HG02840 (cell line): Measurements from ENCODE around the gene ACTL7A.
"Not testable (repeated sequence)": the region's sequence is repeated elsewhere in the genome, so short reads cannot be mapped to it uniquely, and the experiment has no call there.

Experiments used
- ATAC-seq: cut with Tn5 transposase; IDR thresholded peaks from one replicate; pipeline ENCODE4 v1.9.1; 2021; ENCODE audit warnings: mild to moderate bottlenecking, moderate library complexity, moderate number of reproducible peaks; ENCODE audit not compliant: unreplicated experiment, low FRiP score

The ACTL7A gene, protein sequence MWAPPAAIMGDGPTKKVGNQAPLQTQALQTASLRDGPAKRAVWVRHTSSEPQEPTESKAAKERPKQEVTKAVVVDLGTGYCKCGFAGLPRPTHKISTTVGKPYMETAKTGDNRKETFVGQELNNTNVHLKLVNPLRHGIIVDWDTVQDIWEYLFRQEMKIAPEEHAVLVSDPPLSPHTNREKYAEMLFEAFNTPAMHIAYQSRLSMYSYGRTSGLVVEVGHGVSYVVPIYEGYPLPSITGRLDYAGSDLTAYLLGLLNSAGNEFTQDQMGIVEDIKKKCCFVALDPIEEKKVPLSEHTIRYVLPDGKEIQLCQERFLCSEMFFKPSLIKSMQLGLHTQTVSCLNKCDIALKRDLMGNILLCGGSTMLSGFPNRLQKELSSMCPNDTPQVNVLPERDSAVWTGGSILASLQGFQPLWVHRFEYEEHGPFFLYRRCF

GRCh38 chr9:108861997-108862396 lies at the start of gene ACTL7A:
TSS of gene ACTL7A (plus strand) at chr9:108862266. CDS start at chr9:108862323, 57 bp downstream.
- no peak for ATAC-seq

- no peak for ATAC-seq
These were observed 49.6 kb upstream of the ACTL7A start for GRCh38 chr9:108812396-108813025.

DNA sequence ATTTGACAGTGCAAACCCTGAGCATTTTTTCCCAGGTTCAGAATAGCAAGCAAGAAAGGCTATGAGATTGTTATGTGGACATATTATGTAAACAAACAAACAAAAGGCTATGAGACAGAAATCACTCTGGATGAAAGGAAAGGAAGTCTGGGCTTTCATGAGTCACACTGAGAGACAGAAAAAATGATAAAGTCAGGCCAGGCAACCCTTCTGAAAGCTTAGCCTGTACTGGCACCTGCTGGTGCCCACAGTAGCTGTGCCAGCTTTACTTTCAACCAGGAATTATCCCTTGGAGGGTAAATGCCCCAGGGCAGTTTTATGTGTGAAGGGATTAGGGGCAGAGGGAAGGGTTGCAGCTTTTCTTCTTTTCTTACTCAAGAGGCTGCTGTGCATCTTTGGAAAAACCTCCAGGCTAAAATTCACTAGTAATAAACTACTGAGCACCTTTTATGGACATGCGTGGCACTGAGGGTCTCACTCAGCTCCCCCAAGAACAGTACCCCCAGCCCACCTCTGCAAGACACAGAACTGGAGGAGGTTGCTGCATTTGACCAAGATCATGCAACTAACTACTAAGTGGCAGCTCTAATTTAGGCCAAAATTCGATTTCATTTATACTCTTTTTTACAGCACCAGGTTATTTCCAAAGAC lies 48.0 kb upstream of the ACTL7A start:
- ATAC-seq, result no peak

DNA sequence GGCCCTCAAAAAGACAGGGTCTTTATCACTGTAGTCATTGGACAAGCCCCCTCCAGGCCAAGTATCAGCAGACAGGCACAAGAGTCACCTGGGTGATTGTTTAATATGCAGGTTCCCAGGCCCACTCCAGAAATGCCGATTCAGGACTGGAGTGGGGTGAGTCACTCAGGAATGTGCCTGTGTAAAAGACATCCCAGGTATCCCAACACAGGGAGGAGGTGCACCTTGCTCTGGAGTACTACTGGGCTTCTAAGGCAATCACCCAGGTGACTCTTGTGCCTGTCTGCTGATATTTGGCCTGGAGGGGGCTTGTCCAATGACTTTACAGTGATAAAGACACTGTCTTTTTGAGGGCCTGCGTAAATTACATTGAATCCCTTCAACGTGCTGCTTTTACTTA lies 46.9 kb upstream of the ACTL7A start:
- ATAC-seq, result no peak

DNA sequence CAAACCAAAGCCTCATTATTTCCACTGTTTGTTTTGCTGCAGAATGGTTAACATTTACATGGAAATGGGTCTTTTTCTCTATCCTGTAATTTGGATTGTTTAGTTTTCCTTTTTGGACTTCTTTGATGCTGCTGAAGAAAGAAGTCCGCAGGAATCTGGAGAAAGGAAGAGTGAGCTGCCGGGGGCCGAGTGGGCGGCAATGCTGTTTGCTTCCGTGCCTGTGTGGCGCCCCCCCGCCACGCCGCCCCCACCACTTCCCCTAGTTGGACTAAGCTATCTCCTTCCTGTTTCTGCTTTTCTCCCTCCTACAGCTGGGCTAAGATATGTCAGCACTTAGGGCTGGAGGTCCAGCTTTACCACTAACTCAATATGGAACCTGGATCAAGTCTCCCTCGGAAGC lies 46.0 kb upstream of the ACTL7A start:
- no peak for ATAC-seq

- no peak for ATAC-seq
These were observed 38.2 kb upstream of the ACTL7A start for GRCh38 chr9:108823829-108824228.

GRCh38 chr9:108830272-108830671 lies 31.8 kb upstream of the ACTL7A start:
- ATAC-seq, result no peak

GRCh38 chr9:108831496-108832178 lies 30.4 kb upstream of the ACTL7A start:
- no peak for ATAC-seq

DNA sequence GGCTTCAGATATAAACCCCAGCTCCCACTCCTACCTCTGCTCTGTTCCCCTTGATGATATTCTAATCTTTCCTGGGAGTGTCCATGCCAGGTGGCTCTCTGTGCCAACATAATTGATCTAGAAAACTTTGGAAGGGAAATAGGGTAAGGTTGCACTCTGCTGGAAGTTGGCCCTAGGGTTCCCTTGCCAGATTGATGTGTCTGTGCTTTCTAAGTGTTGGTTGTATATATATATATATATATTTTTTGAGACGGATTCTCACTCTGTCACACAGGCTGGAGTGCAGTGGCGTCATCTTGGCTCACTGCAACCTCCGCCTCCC lies 29.9 kb upstream of the ACTL7A start:
- ATAC-seq, result no peak

- ATAC-seq, result no peak
These were observed 27.0 kb upstream of the ACTL7A start for GRCh38 chr9:108834959-108835665.

DNA sequence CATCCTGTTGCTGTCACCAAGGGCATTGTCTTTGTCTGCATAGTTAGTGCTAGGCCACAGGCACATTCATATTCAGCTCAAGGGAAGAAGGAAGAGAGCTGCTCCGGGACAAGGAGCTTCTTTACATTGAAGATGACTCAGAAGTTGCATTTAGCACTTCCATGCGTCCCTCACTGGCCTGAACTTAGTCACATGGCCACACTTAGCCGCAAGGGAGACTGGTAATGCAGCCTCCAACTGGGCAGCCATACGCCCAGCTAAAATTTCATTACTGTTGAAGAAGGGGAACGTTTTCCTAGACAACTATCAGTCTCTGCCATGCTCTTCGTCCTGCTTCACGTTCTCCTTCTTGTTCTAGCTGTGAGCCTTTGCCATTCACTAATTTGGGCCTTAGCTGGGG lies 26.2 kb upstream of the ACTL7A start:
- no peak for ATAC-seq

- no peak for ATAC-seq
These were observed 25.7 kb upstream of the ACTL7A start for GRCh38 chr9:108836319-108836718.

DNA sequence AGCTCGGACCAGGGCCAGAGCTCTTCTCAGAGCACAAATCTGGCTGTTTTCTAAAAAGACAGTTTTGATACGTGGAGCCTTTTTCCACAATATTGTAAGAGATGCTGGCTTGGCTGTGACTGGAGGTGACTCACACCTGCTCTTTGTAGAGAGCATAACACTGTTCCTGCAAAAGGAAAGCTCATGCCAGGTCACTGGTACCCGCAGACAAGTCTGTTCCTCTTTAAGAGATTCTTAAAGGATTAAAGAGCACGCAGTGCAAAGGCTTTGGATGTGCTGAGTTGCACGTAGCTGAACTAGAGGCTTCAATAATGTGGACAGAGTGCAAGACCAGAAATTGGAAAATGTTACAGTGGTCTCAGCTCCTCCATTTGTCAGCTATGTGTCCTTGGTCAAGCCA lies 25.3 kb upstream of the ACTL7A start:
- ATAC-seq, result no peak

- no peak for ATAC-seq
These were observed 24.5 kb upstream of the ACTL7A start for GRCh38 chr9:108837530-108837929.

DNA sequence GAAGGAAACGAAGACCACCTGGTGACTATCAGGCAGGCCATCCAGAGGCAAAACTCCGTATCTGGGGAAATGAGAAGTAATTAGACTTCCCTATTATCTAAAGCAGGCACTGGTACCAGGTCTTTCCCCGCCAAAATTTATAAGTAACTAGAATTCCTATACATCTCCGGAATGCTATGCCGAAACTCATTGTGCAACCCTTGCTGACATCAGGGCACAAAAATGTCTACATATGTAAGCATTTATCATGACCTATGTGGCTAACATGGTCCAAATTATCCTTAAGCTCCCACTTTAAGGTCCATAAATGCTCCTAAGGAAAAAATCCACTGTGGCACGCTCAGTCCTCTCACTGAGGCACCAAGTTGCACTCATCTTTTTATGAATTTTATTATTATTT lies 24.0 kb upstream of the ACTL7A start:
- no peak for ATAC-seq

DNA sequence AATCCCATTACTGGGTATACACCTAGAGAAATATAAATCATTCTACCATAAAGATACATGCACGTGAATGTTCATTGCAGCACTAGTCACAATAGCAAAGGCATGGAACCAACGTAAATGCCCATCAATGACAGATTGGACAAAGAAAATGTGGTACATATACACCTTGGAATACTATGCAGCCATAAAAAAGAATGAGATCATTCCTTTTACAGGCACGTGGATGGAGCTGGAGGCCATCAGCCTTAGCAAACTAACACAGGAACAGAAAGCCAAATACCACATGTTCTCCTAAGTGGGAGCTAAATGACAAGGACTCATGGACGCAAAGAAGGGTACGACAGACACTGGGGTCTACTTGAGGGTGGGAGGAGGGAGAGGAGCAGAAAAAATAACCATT lies 22.5 kb upstream of the ACTL7A start:
- ATAC-seq, result not testable (repeated sequence)

GRCh38 chr9:108842610-108843295 lies 19.3 kb upstream of the ACTL7A start:
- ATAC-seq, result no peak

DNA sequence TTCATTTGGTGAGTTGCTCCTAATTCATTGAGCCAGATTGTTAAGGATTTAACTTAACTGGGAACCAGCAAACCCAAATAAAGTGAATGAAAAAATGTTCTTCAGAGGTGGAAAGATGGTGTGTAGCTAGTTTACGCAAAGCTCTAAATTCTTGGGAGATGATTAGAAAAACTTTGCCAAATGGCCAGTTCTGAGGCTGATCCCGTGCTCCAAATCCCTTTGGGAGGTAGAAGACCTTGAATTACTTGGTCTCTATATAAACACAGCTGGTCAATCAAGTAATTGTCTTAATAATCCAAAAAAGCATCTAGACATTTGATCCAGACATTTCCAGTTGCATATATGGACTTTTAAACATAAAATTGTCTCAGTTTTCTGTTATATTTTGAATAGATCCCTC lies 17.7 kb upstream of the ACTL7A start:
- ATAC-seq, result no peak

- ATAC-seq, result no peak
These were observed 17.2 kb upstream of the ACTL7A start for GRCh38 chr9:108844856-108845255.

- no peak for ATAC-seq
These were observed 16.6 kb upstream of the ACTL7A start for GRCh38 chr9:108845507-108845906.
